ENCODE measurements around the gene DAPK3.

GRCh38 chr19:3936506-3937442, 34.1 kb downstream of the DAPK3 start:
- no peak for TF ChIP-seq POLR2AphosphoS5 (IDR thresholded peaks at IDR 0.05; ENCODE audit: low read depth, low read length)
- no peak for TF ChIP-seq TAF1 (IDR thresholded peaks at IDR 0.05; ENCODE audit: borderline replicate concordance, low read depth, low read length)
